Measurements from ENCODE around the gene ALDH4A1. TPM values are rescaled to one million over a fixed set of nuclear protein-coding genes. Genes with fewer than 3 reads are reported as not detected.

The ALDH4A1 gene
- total and polyA plus RNA-seq, 9 donors: 2.8 to 13.9 (median 8.0) TPM

- TF ChIP-seq, protein P1, sequence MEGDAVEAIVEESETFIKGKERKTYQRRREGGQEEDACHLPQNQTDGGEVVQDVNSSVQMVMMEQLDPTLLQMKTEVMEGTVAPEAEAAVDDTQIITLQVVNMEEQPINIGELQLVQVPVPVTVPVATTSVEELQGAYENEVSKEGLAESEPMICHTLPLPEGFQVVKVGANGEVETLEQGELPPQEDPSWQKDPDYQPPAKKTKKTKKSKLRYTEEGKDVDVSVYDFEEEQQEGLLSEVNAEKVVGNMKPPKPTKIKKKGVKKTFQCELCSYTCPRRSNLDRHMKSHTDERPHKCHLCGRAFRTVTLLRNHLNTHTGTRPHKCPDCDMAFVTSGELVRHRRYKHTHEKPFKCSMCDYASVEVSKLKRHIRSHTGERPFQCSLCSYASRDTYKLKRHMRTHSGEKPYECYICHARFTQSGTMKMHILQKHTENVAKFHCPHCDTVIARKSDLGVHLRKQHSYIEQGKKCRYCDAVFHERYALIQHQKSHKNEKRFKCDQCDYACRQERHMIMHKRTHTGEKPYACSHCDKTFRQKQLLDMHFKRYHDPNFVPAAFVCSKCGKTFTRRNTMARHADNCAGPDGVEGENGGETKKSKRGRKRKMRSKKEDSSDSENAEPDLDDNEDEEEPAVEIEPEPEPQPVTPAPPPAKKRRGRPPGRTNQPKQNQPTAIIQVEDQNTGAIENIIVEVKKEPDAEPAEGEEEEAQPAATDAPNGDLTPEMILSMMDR (IDR thresholded peaks at IDR 0.05): no peak
- TF ChIP-seq POLR2A (IDR thresholded peaks at IDR 0.05): no peak
- no peak for TF ChIP-seq EP300 (IDR thresholded peaks at IDR 0.05)
- H3K36me3 ChIP-seq: no peaks in the 10 kb centered on the region
- intact Hi-C loops (cut with DNase I): no loop called here
- no peaks in the 10 kb centered on the region for H3K27me3 ChIP-seq
- no peaks in the 10 kb centered on the region for H3K4me1 ChIP-seq (ENCODE audit: insufficient read depth)
- H3K27ac ChIP-seq: no peak overlapping the region
- H3K4me3 ChIP-seq: no peak overlapping the region
- 79 to 85% (median 84%) methylated on average over 14 of the region's 14 CpGs for WGBS, 3 donors
- DNase-seq: no peak
- no peaks in the 10 kb centered on the region for H3K9me3 ChIP-seq
These were observed 32.0 kb upstream of the ALDH4A1 start for GRCh38 chr1:18934205-18935000.

- H3K4me3 ChIP-seq: no peak overlapping the region
- DNase-seq: no peak
- no peaks in the 10 kb centered on the region for H3K9me3 ChIP-seq
- intact Hi-C loops (cut with DNase I): no loop called here
- TF ChIP-seq, protein P1 (IDR thresholded peaks at IDR 0.05): no peak
- TF ChIP-seq POLR2A (IDR thresholded peaks at IDR 0.05) (no peak), EP300 (IDR thresholded peaks at IDR 0.05) (no peak)
- H3K27me3 ChIP-seq: no peaks in the 10 kb centered on the region
- no peaks in the 10 kb centered on the region for H3K4me1 ChIP-seq (ENCODE audit: insufficient read depth)
- WGBS, 3 donors: 79 to 83% (median 79%) methylated on average over 7 of the region's 7 CpGs
- no peaks in the 10 kb centered on the region for H3K36me3 ChIP-seq
- no peak overlapping the region for H3K27ac ChIP-seq
These were observed 30.5 kb upstream of the ALDH4A1 start for GRCh38 chr1:18932879-18933278.

DNA sequence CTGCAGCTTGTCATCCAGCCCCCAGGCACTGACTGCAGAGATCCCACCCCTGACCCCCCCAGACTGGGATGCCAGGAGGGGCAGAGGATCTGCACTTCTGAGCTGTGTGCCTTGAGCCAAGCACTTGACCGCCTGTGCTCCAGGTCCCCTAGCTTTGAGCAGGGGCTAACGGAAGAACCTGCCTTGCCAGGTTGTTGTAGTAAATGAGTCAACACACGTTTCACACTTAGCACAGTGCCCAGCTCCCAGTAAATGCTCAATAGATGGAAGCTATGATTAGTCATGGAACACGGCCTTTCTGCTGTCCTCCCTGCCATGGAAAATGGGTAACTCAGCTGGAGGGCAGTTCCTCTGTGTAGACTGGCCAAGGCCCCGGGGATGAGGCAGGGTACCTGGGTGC is 30.0 kb upstream of the ALDH4A1 start:
- no peaks in the 10 kb centered on the region for H3K36me3 ChIP-seq
- no peaks in the 10 kb centered on the region for H3K27me3 ChIP-seq
- H3K9me3 ChIP-seq: no peaks in the 10 kb centered on the region
- no peak for TF ChIP-seq EP300 (IDR thresholded peaks at IDR 0.05)
- TF ChIP-seq POLR2A (IDR thresholded peaks at IDR 0.05): no peak
- TF ChIP-seq, protein P1 (IDR thresholded peaks at IDR 0.05): no peak
- no peaks in the 10 kb centered on the region for H3K4me1 ChIP-seq (ENCODE audit: insufficient read depth)
- H3K4me3 ChIP-seq: no peak overlapping the region
- intact Hi-C loops (cut with DNase I): no loop called here
- no peak for DNase-seq
- 76 to 88% (median 77%) methylated on average over 5 of the region's 5 CpGs for WGBS, 3 donors
- no peak overlapping the region for H3K27ac ChIP-seq

GRCh38 chr1:18931730-18932129 is 29.4 kb upstream of the ALDH4A1 start:
- Histone ChIP-seq H3K27me3 (no peaks in the 10 kb centered on the region), H3K9me3 (no peaks in the 10 kb centered on the region), H3K27ac (no peak overlapping the region), H3K4me1 (ENCODE audit: insufficient read depth) (peaks cover 6% of the 10 kb centered on the region), H3K4me3 (no peak overlapping the region), H3K36me3 (no peaks in the 10 kb centered on the region)
- 81 to 85% (median 84%) methylated on average over 10 of the region's 10 CpGs for WGBS, 3 donors
- TF ChIP-seq EP300 (IDR thresholded peaks at IDR 0.05) (no peak), POLR2A (IDR thresholded peaks at IDR 0.05) (no peak)
- TF ChIP-seq, protein P1 (IDR thresholded peaks at IDR 0.05): no peak
- intact Hi-C loops (cut with DNase I): no loop called here
- DNase-seq: no peak

Measured in ovary (tissue), 9 donors.